ENCODE measurements around the gene CASS4. TPM values are rescaled to one million over a fixed set of nuclear protein-coding genes. Genes with fewer than 3 reads are reported as not detected.

Gene CASS4
- total RNA-seq, 1 experiment from 2014 or later = 0.17 TPM

- Histone ChIP-seq H2AFZ (ENCODE audit: low read depth, low read length, poor library complexity, severe bottlenecking) (no peak overlapping the region), H3K27ac (ENCODE audit: low read depth, low read length) (no peak overlapping the region), H3K36me3 (ENCODE audit: control insufficient read depth in 1 of 2, insufficient read depth in 2 of 2, low read length in 2 of 2) (peaks cover 48 to 50% of the 10 kb centered on the region in 2 experiments), H4K20me1 (ENCODE audit: insufficient read depth) (no peaks in the 10 kb centered on the region), H3K27me3 (ENCODE audit: insufficient read depth, low read length) (no peaks in the 10 kb centered on the region), H3K9me3 (ENCODE audit: control insufficient read depth in 1 of 2, insufficient read depth in 1 of 2, low read depth in 1 of 2, low read length in 2 of 2) (no peaks in the 10 kb centered on the region), H3K4me3 (replicated peaks in 1 of 2; ENCODE audit: low read depth in 1 of 2, low read length in 2 of 2) (no peak overlapping the region), H3K4me1 (ENCODE audit: control insufficient read depth in 1 of 2, insufficient read depth in 2 of 2, low read length in 2 of 2) (no peaks in the 10 kb centered on the region), H3K9ac (ENCODE audit: low read length) (no peak overlapping the region), H3K79me2 (ENCODE audit: insufficient read depth, low read length) (peaks cover 94% of the 10 kb centered on the region), H3K4me2 (ENCODE audit: low read length) (no peak overlapping the region), H3K9me2 (ENCODE audit: insufficient read depth) (no peaks in the 10 kb centered on the region)
- POLR2A ChIA-PET = interaction anchor here (2.0 kb wide), 1 partner anchor 12 kb away, joined by 8 read pairs; the partner anchor contains the start of genes AURKA and CSTF1
- ATAC-seq = no peak
- TF ChIP-seq RAD21 (IDR thresholded peaks at IDR 0.05; ENCODE audit: low read depth) (no peak), EGR1 (IDR thresholded peaks at IDR 0.05; ENCODE audit: low read depth) (no peak), EZH2 (IDR thresholded peaks at IDR 0.05) (no peak), SIN3A (IDR thresholded peaks at IDR 0.05; ENCODE audit: low read depth) (no peak), FOSL1 (IDR thresholded peaks at IDR 0.05; ENCODE audit: low read depth) (no peak), POLR2AphosphoS5 (IDR thresholded peaks at IDR 0.05; ENCODE audit: low read depth, low read length) (no peak), CTCF (IDR thresholded peaks at IDR 0.05 in 2 of 3, conservative IDR thresholded peaks at IDR 0.05 in 1 of 3; ENCODE audit: borderline replicate concordance in 1 of 3, insufficient read depth in 1 of 3, low read depth in 2 of 3, low read length in 2 of 3) (no peak), ZFX (IDR thresholded peaks at IDR 0.05) (no peak), ZBTB33 (IDR thresholded peaks at IDR 0.05; ENCODE audit: extremely low read depth, insufficient replicate concordance, low read length) (no peak), JUND (IDR thresholded peaks at IDR 0.05) (no peak), CEBPB (IDR thresholded peaks at IDR 0.05; ENCODE audit: low read depth) (no peak), SP1 (IDR thresholded peaks at IDR 0.05; ENCODE audit: low read depth) (no peak), ZNF274 (IDR thresholded peaks at IDR 0.05; ENCODE audit: low read depth, low read length) (no peak), ELF1 (IDR thresholded peaks at IDR 0.05; ENCODE audit: borderline replicate concordance, low read depth) (no peak), REST (IDR thresholded peaks at IDR 0.05; ENCODE audit: low read depth) (no peak), EZH2phosphoT487 (IDR thresholded peaks at IDR 0.05; ENCODE audit: borderline replicate concordance) (no peak), MAX (IDR thresholded peaks at IDR 0.05) (no peak), SRF (IDR thresholded peaks at IDR 0.05; ENCODE audit: low read depth) (no peak), POLR2A (IDR thresholded peaks at IDR 0.05; ENCODE audit: borderline replicate concordance, extremely low read depth, insufficient read depth, insufficient read length) (no peak)
- DNase-seq (ENCODE audit: low read depth, low spot score) = no peak
- no TSS peak for BruUV-seq (replicated peaks)
- RAD21 ChIA-PET (ENCODE audit: low non-redundant PET in 1 of 2, low total read pairs in 2 of 2, uncharacterized antibody in 2 of 2, unreplicated experiment in 2 of 2) = no interaction called here
- CTCF ChIA-PET = no interaction called here
- intact Hi-C loops (cut with micrococcal nuclease) = no loop called here
These were observed 31.7 kb upstream of the CASS4 start for GRCh38 chr20:56380375-56380774.

Data from HCT116 (cell line).